IgD-negative memory B cell (primary cell): ENCODE results near the gene CFAP91. TPM values are rescaled to one million over a fixed set of nuclear protein-coding genes. Genes with fewer than 3 reads are reported as not detected.

Experiments used
- H3K27ac Mint-ChIP-seq, 3 donors: one replicate each; pipeline ENCODE4 v1.8.0; 2020 to 2022; ENCODE audit warnings: mild to moderate bottlenecking in 3 of 3, mixed read lengths in 3 of 3, moderate library complexity in 1 of 3
- H3K27me3 Mint-ChIP-seq: one replicate; pipeline ENCODE4 v1.8.0; 2021; ENCODE audit warnings: mixed read lengths
- H3K36me3 Mint-ChIP-seq: one replicate; pipeline ENCODE4 v1.8.0; 2020; ENCODE audit warnings: mild to moderate bottlenecking, mixed read lengths
- H3K4me1 Mint-ChIP-seq, 3 donors: one replicate each; pipeline ENCODE4 v1.8.0; 2020 to 2022; ENCODE audit warnings: mixed read lengths in 3 of 3, mild to moderate bottlenecking in 1 of 3
- H3K4me3 Mint-ChIP-seq, 4 donors: one replicate each; pipeline ENCODE4 v1.8.0; 2020 to 2022; ENCODE audit warnings: mild to moderate bottlenecking in 4 of 4, mixed read lengths in 4 of 4, moderate library complexity in 3 of 4
- H3K9me3 Mint-ChIP-seq, 3 donors: one replicate each; pipeline ENCODE4 v1.8.0; 2020 to 2021; ENCODE audit warnings: mixed read lengths in 3 of 3, mild to moderate bottlenecking in 1 of 3
- polyA plus RNA-seq: library from polyadenylated mRNA; unstranded; fragments of 300-500 nt; fragmentation: Illumina TruSeq; gene quantifications from one replicate; pipeline ENCODE4 v1.2.3, GENCODE V29; 2021

CFAP91 gene
- polyA plus RNA-seq, 1 donor from 2014 or later, result not detected

GRCh38 chr3:119746423-119746822, 43.6 kb downstream of the CFAP91 start:
- Mint-ChIP-seq H3K4me3 (no peak overlapping the region), H3K27ac (no peak overlapping the region), H3K4me1 (no peaks in the 10 kb centered on the region), H3K27me3 (peaks cover 2% of the 10 kb centered on the region), H3K9me3 (peaks cover 0 to 2% (median 0%) of the 10 kb centered on the region in 3 donors), H3K36me3 (peaks cover 2% of the 10 kb centered on the region)

GRCh38 chr3:119747357-119747756, 44.5 kb downstream of the CFAP91 start:
- peaks cover 2% of the 10 kb centered on the region for H3K27me3 Mint-ChIP-seq
- no peaks in the 10 kb centered on the region for H3K4me1 Mint-ChIP-seq
- H3K27ac Mint-ChIP-seq, result no peak overlapping the region
- peaks cover 0 to 2% (median 0%) of the 10 kb centered on the region in 3 donors for H3K9me3 Mint-ChIP-seq
- H3K36me3 Mint-ChIP-seq, result peaks cover 2% of the 10 kb centered on the region
- H3K4me3 Mint-ChIP-seq, result no peak overlapping the region

GRCh38 chr3:119748991-119749390, 46.2 kb downstream of the CFAP91 start:
- H3K27ac Mint-ChIP-seq, result no peak overlapping the region
- no peak overlapping the region for H3K4me3 Mint-ChIP-seq
- peaks cover 2% of the 10 kb centered on the region for H3K36me3 Mint-ChIP-seq
- no peaks in the 10 kb centered on the region for H3K4me1 Mint-ChIP-seq
- H3K9me3 Mint-ChIP-seq, result peaks cover under 1 to 4% (median 4%) of the 10 kb centered on the region in 3 donors
- no peaks in the 10 kb centered on the region for H3K27me3 Mint-ChIP-seq

GRCh38 chr3:119751423-119751822, 48.6 kb downstream of the CFAP91 start:
- Mint-ChIP-seq H3K36me3 (peaks cover 4% of the 10 kb centered on the region), H3K4me3 (no peak overlapping the region), H3K9me3 (peaks cover 3 to 6% (median 6%) of the 10 kb centered on the region in 3 donors), H3K4me1 (no peaks in the 10 kb centered on the region), H3K27ac (no peak overlapping the region), H3K27me3 (no peaks in the 10 kb centered on the region)

Other genes with a start within 250 kb of the CFAP91 start
- gene TMEM39A, start 239.4 kb upstream of the CFAP91 start, polyA plus RNA-seq, result 20.9 TPM
- gene POGLUT1, start 234.1 kb upstream of the CFAP91 start, polyA plus RNA-seq, result 27.2 TPM
- gene TIMMDC1, start 204.5 kb upstream of the CFAP91 start, polyA plus RNA-seq, result 89.0 TPM
- 9.3 TPM for gene CD80, start 143.4 kb upstream of the CFAP91 start, polyA plus RNA-seq
- 29.2 TPM for gene ADPRH, start 123.5 kb upstream of the CFAP91 start, polyA plus RNA-seq
- gene PLA1A, start 105.1 kb upstream of the CFAP91 start, polyA plus RNA-seq, result not detected
- 2.2 TPM for gene POPDC2, start 42.4 kb upstream of the CFAP91 start, polyA plus RNA-seq
- 124 TPM for gene COX17, start 25.6 kb upstream of the CFAP91 start, polyA plus RNA-seq
- 0.58 TPM for gene NR1I2, start 79.1 kb downstream of the CFAP91 start, polyA plus RNA-seq